PFSK-1 (cell line): Measurements from ENCODE around the gene PLEKHG3.

ENCODE experiments used
- FOXP2 ChIP-seq: optimal IDR thresholded peaks from 2 replicates; pipeline ENCODE3; 2011; ENCODE audit warnings: borderline replicate concordance, control low read depth, inconsistent platforms; ENCODE audit not compliant: insufficient read depth; ENCODE audit errors: extremely low read length, extremely low read depth
- POLR2AphosphoS5 ChIP-seq: IDR thresholded peaks from 2 replicates; pipeline ENCODE4 v1.6.1; 2012; ENCODE audit warnings: low read depth, mild to moderate bottlenecking, control low read depth, low read length, moderate library complexity
- SIN3A ChIP-seq: IDR thresholded peaks from 2 replicates; pipeline ENCODE4 v1.6.1; 2012; ENCODE audit warnings: mild to moderate bottlenecking, low read length, moderate library complexity, borderline replicate concordance; ENCODE audit not compliant: insufficient read depth
- TAF1 ChIP-seq: IDR thresholded peaks from 2 replicates; pipeline ENCODE4 v1.6.1; 2012; ENCODE audit warnings: low read length, control low read depth, borderline replicate concordance; ENCODE audit not compliant: insufficient read depth
- TF ChIP-seq, protein P1 (sequence below), 2 experiments: IDR thresholded peaks; 2 replicates each; pipeline versions ENCODE4 v1.6.1 to v1.8.0; 2011 to 2012; ENCODE audit warnings: low read depth in 2 of 2, low read length in 2 of 2, control low read depth in 1 of 2, inconsistent platforms in 1 of 2, mild to moderate bottlenecking in 1 of 2, moderate library complexity in 1 of 2; ENCODE audit not compliant: insufficient read depth in 1 of 2

The PLEKHG3 gene

DNA sequence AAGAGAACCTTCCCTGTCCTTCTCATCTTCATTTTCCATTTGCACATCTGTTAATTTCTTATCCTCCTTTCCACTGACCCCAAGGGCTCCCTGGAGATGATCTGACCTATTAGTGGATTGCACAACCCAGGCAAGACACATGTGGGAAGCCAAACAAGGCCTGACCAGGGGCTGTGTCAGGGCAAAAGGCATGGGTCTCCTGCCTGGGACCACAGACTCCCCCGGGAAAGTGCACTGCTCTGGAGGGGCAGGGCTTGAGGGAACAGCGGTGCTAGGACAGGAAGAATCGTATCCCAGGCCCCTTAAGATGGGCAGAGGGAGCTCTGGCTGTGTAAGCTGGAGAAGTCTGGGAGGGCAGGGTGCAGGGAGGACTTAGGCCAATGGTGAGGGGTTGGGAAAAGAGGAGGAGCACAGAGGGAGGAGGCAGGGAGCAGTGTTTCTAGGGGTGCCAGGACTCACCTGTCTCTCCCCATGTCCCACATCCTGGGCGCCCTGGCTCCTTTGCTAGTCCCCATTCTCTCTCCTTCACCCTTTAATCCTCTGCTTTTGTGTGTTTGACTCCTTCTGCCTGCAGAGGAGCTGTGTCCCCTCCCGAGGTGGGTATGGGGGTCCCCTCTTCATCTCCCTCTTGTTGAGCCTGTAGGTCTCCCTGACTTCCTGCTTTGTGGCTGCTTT lies 25.3 kb downstream of the PLEKHG3 start:
- TF ChIP-seq POLR2AphosphoS5, result no peak
- no peak for TF ChIP-seq TAF1
- TF ChIP-seq FOXP2, result no peak

DNA sequence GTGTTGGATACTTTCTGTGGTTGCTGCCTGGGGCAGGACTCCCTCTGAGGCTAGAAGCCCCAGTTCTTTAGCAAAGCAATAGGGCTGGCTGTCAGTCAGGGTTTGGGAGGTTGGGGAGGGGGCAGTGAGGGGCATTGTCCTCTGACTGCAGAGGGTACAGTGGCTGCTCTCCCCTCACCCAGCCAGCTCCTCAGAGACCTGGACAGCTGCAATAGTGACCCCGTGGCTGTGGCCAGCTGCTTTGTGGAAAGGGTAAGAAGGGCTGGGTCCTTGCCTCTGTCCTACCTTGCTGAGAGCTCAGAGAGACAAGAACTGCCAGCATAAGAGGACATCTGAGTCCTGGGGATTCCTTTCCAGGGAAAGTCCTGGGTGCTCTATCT lies 25.8 kb downstream of the PLEKHG3 start:
- TF ChIP-seq TAF1, result no peak
- TF ChIP-seq, protein P1, sequence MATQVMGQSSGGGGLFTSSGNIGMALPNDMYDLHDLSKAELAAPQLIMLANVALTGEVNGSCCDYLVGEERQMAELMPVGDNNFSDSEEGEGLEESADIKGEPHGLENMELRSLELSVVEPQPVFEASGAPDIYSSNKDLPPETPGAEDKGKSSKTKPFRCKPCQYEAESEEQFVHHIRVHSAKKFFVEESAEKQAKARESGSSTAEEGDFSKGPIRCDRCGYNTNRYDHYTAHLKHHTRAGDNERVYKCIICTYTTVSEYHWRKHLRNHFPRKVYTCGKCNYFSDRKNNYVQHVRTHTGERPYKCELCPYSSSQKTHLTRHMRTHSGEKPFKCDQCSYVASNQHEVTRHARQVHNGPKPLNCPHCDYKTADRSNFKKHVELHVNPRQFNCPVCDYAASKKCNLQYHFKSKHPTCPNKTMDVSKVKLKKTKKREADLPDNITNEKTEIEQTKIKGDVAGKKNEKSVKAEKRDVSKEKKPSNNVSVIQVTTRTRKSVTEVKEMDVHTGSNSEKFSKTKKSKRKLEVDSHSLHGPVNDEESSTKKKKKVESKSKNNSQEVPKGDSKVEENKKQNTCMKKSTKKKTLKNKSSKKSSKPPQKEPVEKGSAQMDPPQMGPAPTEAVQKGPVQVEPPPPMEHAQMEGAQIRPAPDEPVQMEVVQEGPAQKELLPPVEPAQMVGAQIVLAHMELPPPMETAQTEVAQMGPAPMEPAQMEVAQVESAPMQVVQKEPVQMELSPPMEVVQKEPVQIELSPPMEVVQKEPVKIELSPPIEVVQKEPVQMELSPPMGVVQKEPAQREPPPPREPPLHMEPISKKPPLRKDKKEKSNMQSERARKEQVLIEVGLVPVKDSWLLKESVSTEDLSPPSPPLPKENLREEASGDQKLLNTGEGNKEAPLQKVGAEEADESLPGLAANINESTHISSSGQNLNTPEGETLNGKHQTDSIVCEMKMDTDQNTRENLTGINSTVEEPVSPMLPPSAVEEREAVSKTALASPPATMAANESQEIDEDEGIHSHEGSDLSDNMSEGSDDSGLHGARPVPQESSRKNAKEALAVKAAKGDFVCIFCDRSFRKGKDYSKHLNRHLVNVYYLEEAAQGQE (IDR thresholded peaks at IDR 0.05; ENCODE audit: insufficient read depth in 1 of 2, low read depth in 2 of 2, low read length in 2 of 2), result no peak

DNA sequence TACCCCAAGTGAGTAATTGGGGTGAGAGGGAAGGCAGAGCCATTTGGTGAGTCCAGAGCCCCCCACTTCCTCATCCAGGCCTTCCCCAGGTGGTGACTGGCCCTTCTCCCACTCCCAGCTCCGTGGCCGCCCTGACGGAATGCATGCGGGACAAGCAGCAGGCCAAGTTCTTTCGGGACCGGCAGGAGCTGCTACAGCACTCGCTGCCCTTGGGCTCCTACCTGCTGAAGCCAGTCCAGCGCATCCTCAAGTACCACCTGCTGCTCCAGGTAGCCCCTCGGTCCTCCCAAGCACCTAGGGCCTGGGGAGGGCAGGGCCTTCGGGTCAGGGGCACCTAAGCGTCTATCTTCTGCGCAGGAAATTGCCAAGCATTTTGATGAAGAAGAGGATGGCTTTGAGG lies 26.5 kb downstream of the PLEKHG3 start:
- TF ChIP-seq SIN3A, result no peak
- TF ChIP-seq POLR2AphosphoS5, result no peak
- no peak for TF ChIP-seq TAF1
- TF ChIP-seq, protein P1 (IDR thresholded peaks at IDR 0.05; ENCODE audit: insufficient read depth in 1 of 2, low read depth in 2 of 2, low read length in 2 of 2), result no peak
- TF ChIP-seq FOXP2, result no peak

DNA sequence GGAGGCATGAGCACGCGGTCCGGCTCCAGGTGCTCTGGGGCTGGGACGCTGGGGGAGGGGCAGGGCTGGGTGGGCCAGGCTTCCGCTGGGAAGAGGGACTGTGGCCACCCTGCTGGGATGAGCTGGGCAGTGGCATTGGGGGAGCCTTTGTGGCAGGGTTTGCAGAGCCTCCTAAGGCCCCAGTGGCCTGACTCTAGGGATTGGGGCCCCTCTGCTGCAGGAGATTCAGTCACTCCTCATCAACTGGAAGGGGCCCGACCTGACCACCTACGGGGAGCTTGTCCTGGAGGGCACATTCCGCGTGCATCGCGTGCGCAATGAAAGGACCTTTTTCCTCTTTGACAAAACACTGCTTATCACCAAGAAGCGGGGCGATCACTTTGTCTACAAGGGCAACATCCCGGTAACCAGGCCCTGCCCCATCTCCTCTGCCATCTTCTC lies 26.9 kb downstream of the PLEKHG3 start:
- TF ChIP-seq SIN3A (no peak), FOXP2 (no peak)

DNA sequence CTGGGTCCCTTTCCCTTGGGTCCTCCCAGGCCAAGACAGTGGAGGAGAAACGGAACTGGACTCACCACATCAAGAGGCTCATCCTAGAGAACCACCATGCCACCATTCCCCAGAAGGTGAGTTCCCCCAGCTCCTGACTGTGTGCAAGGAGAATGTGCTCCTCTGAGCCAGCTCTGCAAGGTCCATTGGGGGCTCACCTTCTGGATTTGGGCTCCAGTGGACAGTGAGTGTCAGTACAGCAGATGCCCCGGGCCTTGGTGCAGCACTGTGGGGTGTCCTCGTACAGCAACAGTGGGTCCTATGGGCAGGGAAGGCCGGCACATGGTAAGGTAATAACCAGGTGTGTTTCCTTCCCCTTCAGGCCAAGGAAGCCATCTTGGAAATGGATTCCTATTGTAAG lies 27.8 kb downstream of the PLEKHG3 start:
- TF ChIP-seq POLR2AphosphoS5 (no peak), SIN3A (no peak), FOXP2 (no peak), TAF1 (no peak)
- TF ChIP-seq, protein P1 (IDR thresholded peaks at IDR 0.05; ENCODE audit: insufficient read depth in 1 of 2, low read depth in 2 of 2, low read length in 2 of 2), result no peak

DNA sequence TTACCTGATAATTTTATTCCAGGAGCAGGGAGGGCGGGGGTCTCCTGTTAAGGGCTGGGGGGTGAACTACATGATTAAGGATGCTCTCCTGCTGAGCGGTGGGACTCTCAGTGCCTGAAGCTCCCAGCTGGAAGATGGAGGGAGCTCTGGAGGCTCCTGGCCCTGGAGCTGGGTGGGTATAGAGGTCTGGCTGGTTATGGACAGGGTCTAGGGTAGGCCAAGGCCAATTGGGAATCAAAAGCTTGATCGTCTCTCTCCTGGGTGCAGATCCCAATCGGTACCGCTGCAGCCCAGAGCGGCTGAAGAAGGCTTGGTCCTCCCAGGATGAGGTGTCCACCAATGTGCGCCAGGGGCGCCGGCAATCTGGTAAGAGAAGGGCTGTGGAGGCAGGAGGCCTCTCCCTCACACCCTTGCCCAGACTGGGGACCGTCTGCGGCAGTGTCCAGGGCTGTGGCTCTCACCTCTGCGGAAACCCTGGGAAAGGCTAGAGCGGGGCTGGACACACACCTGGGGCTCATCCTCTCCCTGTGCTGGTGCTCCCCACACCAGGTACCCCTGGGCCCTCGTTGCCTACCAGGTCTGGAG lies 28.4 kb downstream of the PLEKHG3 start:
- TF ChIP-seq POLR2AphosphoS5 (no peak), FOXP2 (no peak), SIN3A (no peak), TAF1 (no peak)
- TF ChIP-seq, protein P1 (IDR thresholded peaks at IDR 0.05; ENCODE audit: insufficient read depth in 1 of 2, low read depth in 2 of 2, low read length in 2 of 2), result no peak
